Neural progenitor cell (in vitro differentiated cells): Measurements from ENCODE around the gene NLRP3. TPM values are rescaled to one million over a fixed set of nuclear protein-coding genes. Genes with fewer than 3 reads are reported as not detected.
"Not testable (repeated sequence)": the region's sequence is repeated elsewhere in the genome, so short reads cannot be mapped to it uniquely, and the experiment has no call there.

Experiments used
- DNase-seq: peaks from one replicate; pipeline ENCODE4 v3.0.0-alpha.2; 2016; ENCODE audit warnings: low spot score
- H2AFZ ChIP-seq: fragments of 200-600 bp; sonication (generic); replicated peaks from 2 replicates; pipeline ENCODE4 v1.6.1; 2016; ENCODE audit warnings: antibody characterized with exemption
- H3F3A ChIP-seq: fragments of 200-600 bp; sonication (generic); 2 replicates; pipeline ENCODE4 v1.6.1; 2016; ENCODE audit warnings: antibody characterized with exemption, low read depth
- H3K27ac ChIP-seq: fragments of 200-600 bp; sonication (generic); 2 replicates; pipeline ENCODE4 v1.5.1; 2016; ENCODE audit warnings: mild to moderate bottlenecking
- H3K27me3 ChIP-seq: fragments of 200-600 bp; sonication (generic); 2 replicates; pipeline ENCODE4 v1.6.1; 2016; ENCODE audit warnings: mild to moderate bottlenecking, moderate library complexity
- H3K36me3 ChIP-seq: fragments of 200-600 bp; sonication (generic); 2 replicates; pipeline ENCODE4 v1.5.1; 2016
- H3K4me1 ChIP-seq: fragments of 200-600 bp; sonication (generic); 2 replicates; pipeline ENCODE4 v1.6.1; 2016; ENCODE audit warnings: mixed run types
- H3K4me2 ChIP-seq: fragments of 200-600 bp; sonication (generic); 2 replicates; pipeline ENCODE4 v1.6.1; 2016
- H3K4me3 ChIP-seq: fragments of 200-600 bp; sonication (generic); 2 replicates; pipeline ENCODE4 v1.5.1; 2016
- H3K79me2 ChIP-seq: fragments of 200-600 bp; sonication (generic); 2 replicates; pipeline ENCODE4 v1.6.1; 2016; ENCODE audit warnings: low read depth
- H3K9ac ChIP-seq: fragments of 200-600 bp; sonication (generic); 2 replicates; pipeline ENCODE4 v1.6.1; 2016
- H3K9me3 ChIP-seq: fragments of 200-600 bp; sonication (generic); 2 replicates; pipeline ENCODE4 v1.5.1; 2016; ENCODE audit warnings: low read depth
- H4K20me1 ChIP-seq: fragments of 200-600 bp; sonication (generic); 2 replicates; pipeline ENCODE4 v1.6.1; 2016; ENCODE audit warnings: low read depth
- H3K27ac Mint-ChIP-seq: 3 replicates; pipeline ENCODE4 v1.8.0; 2021; ENCODE audit warnings: mixed read lengths
- H3K27me3 Mint-ChIP-seq: 2 replicates; pipeline ENCODE4 v1.8.0; 2022; ENCODE audit warnings: low read depth, mild to moderate bottlenecking, inconsistent platforms, moderate library complexity, mixed read lengths; ENCODE audit not compliant: insufficient read depth
- H3K36me3 Mint-ChIP-seq: 3 replicates; pipeline ENCODE4 v1.8.0; 2021; ENCODE audit warnings: mixed read lengths
- H3K4me1 Mint-ChIP-seq: 3 replicates; pipeline ENCODE4 v1.8.0; 2021; ENCODE audit warnings: mixed read lengths
- H3K4me3 Mint-ChIP-seq: 3 replicates; pipeline ENCODE4 v1.8.0; 2021; ENCODE audit warnings: mild to moderate bottlenecking, moderate library complexity, mixed read lengths
- H3K9me3 Mint-ChIP-seq: 3 replicates; pipeline ENCODE4 v1.8.0; 2020; ENCODE audit warnings: mixed read lengths
- CTCF ChIP-seq: fragments of 200-600 bp; sonication (generic); IDR thresholded peaks from 2 replicates; pipeline ENCODE4 v1.5.1; 2017; ENCODE audit warnings: antibody characterized with exemption, mild to moderate bottlenecking
- EZH2 ChIP-seq: fragments of 200-600 bp; sonication (generic); IDR thresholded peaks from 2 replicates; pipeline ENCODE4 v1.6.1; 2017; ENCODE audit warnings: antibody characterized with exemption, mild to moderate bottlenecking, moderate library complexity
- EZH2phosphoT487 ChIP-seq: fragments of 200-600 bp; sonication (generic); IDR thresholded peaks from 2 replicates; pipeline ENCODE4 v1.6.1; 2017; ENCODE audit warnings: antibody characterized with exemption
- total RNA-seq: library from RNA; depleted of rRNA; stranded (reverse); fragments of >200 nt; gene quantifications from 2 replicates; pipeline ENCODE4 v1.2.3, GENCODE V29; 2015; ENCODE audit warnings: low replicate concordance

The NLRP3 gene
- total RNA-seq, 1 donor from 2014 or later = 2.6 TPM

- H3K9me3 Mint-ChIP-seq = peaks cover 9% of the 10 kb centered on the region
- H3K4me3 ChIP-seq = no peak overlapping the region
- H3K27ac Mint-ChIP-seq = peak overlapping the region; percentile 22
- H3K4me1 Mint-ChIP-seq = peaks cover 16% of the 10 kb centered on the region
- H3K9ac ChIP-seq = no peak overlapping the region
- peak; percentile 15 for DNase-seq
- no peaks in the 10 kb centered on the region for H3K36me3 ChIP-seq
- H3K4me3 Mint-ChIP-seq = no peak overlapping the region
- no peaks in the 10 kb centered on the region for H4K20me1 ChIP-seq
- no peaks in the 10 kb centered on the region for H3K79me2 ChIP-seq
- no peaks in the 10 kb centered on the region for H3F3A ChIP-seq
- H3K27me3 ChIP-seq = no peaks in the 10 kb centered on the region
- H3K4me2 ChIP-seq = no peak overlapping the region
- H3K27me3 Mint-ChIP-seq = peaks cover 4% of the 10 kb centered on the region
- H3K9me3 ChIP-seq = no peaks in the 10 kb centered on the region
- no peak overlapping the region for H3K27ac ChIP-seq
- H3K4me1 ChIP-seq = peaks cover 7% of the 10 kb centered on the region
- TF ChIP-seq CTCF = no peak
- no peak for TF ChIP-seq EZH2phosphoT487
- TF ChIP-seq EZH2 = no peak
- H3K36me3 Mint-ChIP-seq = no peaks in the 10 kb centered on the region
- H2AFZ ChIP-seq = peak overlapping the region; percentile 26
Observed at GRCh38 chr1:247468481-247469140, 52.6 kb downstream of the NLRP3 start.

- H3K4me1 ChIP-seq = peaks cover 7% of the 10 kb centered on the region
- H3K9me3 Mint-ChIP-seq = peaks cover 7% of the 10 kb centered on the region
- H3K36me3 ChIP-seq = no peaks in the 10 kb centered on the region
- no peak overlapping the region for H3K4me3 ChIP-seq
- H3K27me3 Mint-ChIP-seq = peaks cover 4% of the 10 kb centered on the region
- H3K4me2 ChIP-seq = no peak overlapping the region
- H3K9ac ChIP-seq = no peak overlapping the region
- no peak overlapping the region for H3K4me3 Mint-ChIP-seq
- H3K9me3 ChIP-seq = no peaks in the 10 kb centered on the region
- H3K4me1 Mint-ChIP-seq = peaks cover 16% of the 10 kb centered on the region
- no peak overlapping the region for H3K27ac ChIP-seq
- no peaks in the 10 kb centered on the region for H3F3A ChIP-seq
- no peaks in the 10 kb centered on the region for H3K27me3 ChIP-seq
- DNase-seq = no peak
- H2AFZ ChIP-seq = no peak overlapping the region
- H4K20me1 ChIP-seq = no peaks in the 10 kb centered on the region
- TF ChIP-seq CTCF (no peak), EZH2 (no peak), EZH2phosphoT487 (no peak)
- no peaks in the 10 kb centered on the region for H3K36me3 Mint-ChIP-seq
- no peaks in the 10 kb centered on the region for H3K79me2 ChIP-seq
- no peak overlapping the region for H3K27ac Mint-ChIP-seq
Observed at GRCh38 chr1:247469141-247469535, 53.2 kb downstream of the NLRP3 start.

GRCh38 chr1:247470942-247471429, 55.0 kb downstream of the NLRP3 start:
- H3K4me1 ChIP-seq, H3K9ac ChIP-seq, H3K4me3 ChIP-seq, H3K4me3 Mint-ChIP-seq, H3K36me3 ChIP-seq, H3K27ac Mint-ChIP-seq, H3K4me2 ChIP-seq, H3F3A ChIP-seq, H3K27ac ChIP-seq, H3K27me3 Mint-ChIP-seq, H3K9me3 ChIP-seq, H2AFZ ChIP-seq, DNase-seq, H3K36me3 Mint-ChIP-seq, H3K27me3 ChIP-seq, H4K20me1 ChIP-seq, H3K79me2 ChIP-seq: not testable (repeated sequence)
- Mint-ChIP-seq H3K9me3 (peaks cover 15% of the 10 kb centered on the region), H3K4me1 (peaks cover 16% of the 10 kb centered on the region)

GRCh38 chr1:247471445-247472016, 55.6 kb downstream of the NLRP3 start:
- no peak overlapping the region for H3K4me3 Mint-ChIP-seq
- no peaks in the 10 kb centered on the region for H3K79me2 ChIP-seq
- H3K27me3 Mint-ChIP-seq = peaks cover 2% of the 10 kb centered on the region
- no peak overlapping the region for H2AFZ ChIP-seq
- no peak overlapping the region for H3K4me3 ChIP-seq
- H4K20me1 ChIP-seq = no peaks in the 10 kb centered on the region
- peaks cover 7% of the 10 kb centered on the region for H3K4me1 ChIP-seq
- H3K36me3 ChIP-seq = no peaks in the 10 kb centered on the region
- no peak for TF ChIP-seq EZH2phosphoT487
- TF ChIP-seq EZH2 = no peak
- TF ChIP-seq CTCF = no peak
- H3K27ac Mint-ChIP-seq = no peak overlapping the region
- DNase-seq = no peak
- no peaks in the 10 kb centered on the region for H3F3A ChIP-seq
- peaks cover 16% of the 10 kb centered on the region for H3K9me3 Mint-ChIP-seq
- H3K4me1 Mint-ChIP-seq = peaks cover 16% of the 10 kb centered on the region
- H3K36me3 Mint-ChIP-seq = no peaks in the 10 kb centered on the region
- no peaks in the 10 kb centered on the region for H3K9me3 ChIP-seq
- H3K4me2 ChIP-seq = no peak overlapping the region
- H3K27ac ChIP-seq = no peak overlapping the region
- H3K9ac ChIP-seq = no peak overlapping the region
- no peaks in the 10 kb centered on the region for H3K27me3 ChIP-seq
